Measurements from ENCODE around the gene KIF5C. TPM values are rescaled to one million over a fixed set of nuclear protein-coding genes. Genes with fewer than 3 reads are reported as not detected.

KIF5C gene
- total RNA-seq, 1 donor from 2014 or later = not detected

DNA sequence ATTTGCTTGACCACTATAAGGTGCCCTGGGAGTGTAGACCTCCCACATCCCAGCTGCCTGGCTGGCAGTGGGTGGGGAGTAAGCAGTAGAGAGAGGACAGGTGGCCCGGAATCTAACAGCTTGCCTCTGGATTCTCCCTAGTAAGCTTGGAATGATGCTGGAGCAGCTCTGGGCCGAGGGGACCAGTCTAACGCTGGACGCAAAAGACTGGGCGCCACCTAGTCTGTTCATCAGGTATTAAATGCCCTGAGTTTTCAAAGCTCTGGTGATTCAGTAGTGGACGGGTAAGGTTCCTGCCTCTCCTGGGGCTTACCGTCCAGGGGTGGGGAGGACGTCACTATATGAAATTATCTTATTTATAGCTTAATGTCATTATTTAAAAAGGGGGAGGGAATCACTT, 162.8 kb downstream of the KIF5C start:
- peak overlapping the region; percentile 53 for H3K4me3 ChIP-seq (ENCODE audit: low read depth, low read length)
- H3K27me3 ChIP-seq (ENCODE audit: control insufficient read depth, insufficient read depth, low read length) = no peaks in the 10 kb centered on the region
- FAIRE-seq = no peak
- peak; percentile 60 for DNase-seq (ENCODE audit: low read depth)
- no peaks in the 10 kb centered on the region for H3K36me3 ChIP-seq (ENCODE audit: control insufficient read depth, insufficient read depth, low read length)
- TF ChIP-seq, protein P1, sequence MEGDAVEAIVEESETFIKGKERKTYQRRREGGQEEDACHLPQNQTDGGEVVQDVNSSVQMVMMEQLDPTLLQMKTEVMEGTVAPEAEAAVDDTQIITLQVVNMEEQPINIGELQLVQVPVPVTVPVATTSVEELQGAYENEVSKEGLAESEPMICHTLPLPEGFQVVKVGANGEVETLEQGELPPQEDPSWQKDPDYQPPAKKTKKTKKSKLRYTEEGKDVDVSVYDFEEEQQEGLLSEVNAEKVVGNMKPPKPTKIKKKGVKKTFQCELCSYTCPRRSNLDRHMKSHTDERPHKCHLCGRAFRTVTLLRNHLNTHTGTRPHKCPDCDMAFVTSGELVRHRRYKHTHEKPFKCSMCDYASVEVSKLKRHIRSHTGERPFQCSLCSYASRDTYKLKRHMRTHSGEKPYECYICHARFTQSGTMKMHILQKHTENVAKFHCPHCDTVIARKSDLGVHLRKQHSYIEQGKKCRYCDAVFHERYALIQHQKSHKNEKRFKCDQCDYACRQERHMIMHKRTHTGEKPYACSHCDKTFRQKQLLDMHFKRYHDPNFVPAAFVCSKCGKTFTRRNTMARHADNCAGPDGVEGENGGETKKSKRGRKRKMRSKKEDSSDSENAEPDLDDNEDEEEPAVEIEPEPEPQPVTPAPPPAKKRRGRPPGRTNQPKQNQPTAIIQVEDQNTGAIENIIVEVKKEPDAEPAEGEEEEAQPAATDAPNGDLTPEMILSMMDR (IDR thresholded peaks at IDR 0.05; ENCODE audit: insufficient read depth, low read length, severe bottlenecking) = peak; percentile 42

DNA sequence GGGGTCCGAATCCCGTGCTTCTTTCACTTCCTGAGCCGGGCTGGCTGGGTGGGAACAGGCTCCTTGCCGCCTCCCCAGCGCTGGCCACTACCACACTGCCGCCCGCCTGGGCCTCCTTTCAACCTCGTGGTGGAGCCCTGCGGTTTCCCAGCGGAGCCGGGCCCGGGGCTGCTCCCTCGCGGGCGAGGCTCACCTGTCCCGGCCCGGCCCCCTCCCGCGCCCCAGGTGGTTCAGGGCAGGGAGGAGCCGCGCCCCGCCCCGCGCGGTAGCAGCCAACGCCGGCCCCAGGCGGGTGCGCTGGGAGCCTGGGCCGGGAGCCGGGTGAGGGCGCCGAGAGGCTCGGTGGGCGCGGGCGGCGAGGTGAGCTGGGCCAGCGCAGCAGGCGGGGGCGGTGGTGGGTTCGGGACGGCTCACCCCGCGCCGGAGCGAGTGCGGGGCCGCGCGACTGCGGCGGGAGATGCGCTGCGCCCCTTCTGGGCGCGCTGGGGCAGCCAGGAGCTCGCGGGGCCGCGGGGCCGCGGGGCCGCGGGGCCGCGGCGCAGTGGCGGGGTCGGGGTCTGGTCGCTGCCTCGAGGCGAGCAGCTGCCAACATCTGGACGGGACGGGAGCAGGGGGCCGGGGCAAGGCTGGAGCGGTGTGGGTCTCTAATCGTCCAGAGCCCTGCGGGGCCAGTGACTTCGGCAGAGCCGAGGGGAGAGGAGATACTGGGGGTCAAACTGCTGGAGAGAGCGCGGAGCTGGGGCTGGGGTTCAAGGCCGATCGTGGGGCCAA, 163.6 kb downstream of the KIF5C start, which contains the start of gene LYPD6B:
LYPD6B (plus strand) TSS at position 258 of the 771 bp plus-strand sequence. CDS start 92,250 bp downstream, outside the sequence.
- Histone ChIP-seq H3K27me3 (ENCODE audit: control insufficient read depth, insufficient read depth, low read length) (no peaks in the 10 kb centered on the region), H3K36me3 (ENCODE audit: control insufficient read depth, insufficient read depth, low read length) (no peaks in the 10 kb centered on the region), H3K4me3 (ENCODE audit: low read depth, low read length) (peak within 1 kb of the TSS; percentile 53)
- DNase-seq (ENCODE audit: low read depth) = no peak
- FAIRE-seq = no peak
- TF ChIP-seq, protein P1 (IDR thresholded peaks at IDR 0.05; ENCODE audit: insufficient read depth, low read length, severe bottlenecking) = no peak

DNA sequence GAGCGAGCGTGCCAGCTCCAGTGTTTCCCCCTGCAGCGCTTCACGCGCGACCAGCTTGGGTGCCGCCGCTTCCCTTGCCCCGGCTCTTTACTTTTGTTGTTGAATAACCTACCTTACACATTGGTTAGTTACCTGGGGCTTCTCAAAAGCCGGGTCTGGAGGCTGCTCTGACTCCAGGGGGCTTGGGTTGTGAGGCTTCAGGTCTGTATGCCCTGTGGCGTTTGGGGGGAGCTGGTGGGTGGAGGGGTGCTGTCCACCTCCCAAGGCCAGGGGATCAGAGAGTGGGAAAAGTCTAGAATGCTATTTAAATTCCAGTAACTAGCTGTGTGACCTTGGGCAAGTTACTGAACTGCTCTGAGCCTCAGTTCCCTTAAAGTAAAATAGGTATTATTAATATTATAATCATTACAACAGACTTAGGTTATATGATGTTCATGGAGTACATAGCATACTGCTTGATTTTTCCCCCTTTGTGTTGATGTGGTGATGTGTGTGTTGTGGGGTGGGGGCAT, 164.2 kb downstream of the KIF5C start:
- H3K27me3 ChIP-seq (ENCODE audit: control insufficient read depth, insufficient read depth, low read length) = no peaks in the 10 kb centered on the region
- TF ChIP-seq, protein P1 (IDR thresholded peaks at IDR 0.05; ENCODE audit: insufficient read depth, low read length, severe bottlenecking) = no peak
- FAIRE-seq (no peak), DNase-seq (ENCODE audit: low read depth) (no peak)
- H3K4me3 ChIP-seq (ENCODE audit: low read depth, low read length) = peak overlapping the region; percentile 53
- no peaks in the 10 kb centered on the region for H3K36me3 ChIP-seq (ENCODE audit: control insufficient read depth, insufficient read depth, low read length)

DNA sequence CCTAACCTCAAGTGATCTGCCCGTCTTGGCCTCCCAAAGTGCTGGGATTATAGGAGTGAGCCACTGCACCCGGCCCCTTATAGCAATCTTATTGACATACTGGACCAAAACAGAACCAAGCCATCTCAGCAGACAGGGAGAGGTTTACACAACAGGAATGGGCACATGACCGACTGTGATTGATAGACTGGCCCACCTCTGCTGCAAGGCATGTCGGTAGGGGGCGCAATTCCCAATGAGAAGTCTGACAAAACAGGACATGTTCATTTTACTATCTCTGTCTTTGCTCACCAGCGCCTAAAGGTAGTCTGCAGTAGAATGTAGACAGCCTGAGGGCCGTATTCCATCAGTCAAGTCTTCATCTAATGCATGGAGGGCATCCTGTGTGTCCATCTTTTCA, 165.4 kb downstream of the KIF5C start:
- no peaks in the 10 kb centered on the region for H3K36me3 ChIP-seq (ENCODE audit: control insufficient read depth, insufficient read depth, low read length)
- no peak for FAIRE-seq
- TF ChIP-seq, protein P1 (IDR thresholded peaks at IDR 0.05; ENCODE audit: insufficient read depth, low read length, severe bottlenecking) = peak; percentile 62

DNA sequence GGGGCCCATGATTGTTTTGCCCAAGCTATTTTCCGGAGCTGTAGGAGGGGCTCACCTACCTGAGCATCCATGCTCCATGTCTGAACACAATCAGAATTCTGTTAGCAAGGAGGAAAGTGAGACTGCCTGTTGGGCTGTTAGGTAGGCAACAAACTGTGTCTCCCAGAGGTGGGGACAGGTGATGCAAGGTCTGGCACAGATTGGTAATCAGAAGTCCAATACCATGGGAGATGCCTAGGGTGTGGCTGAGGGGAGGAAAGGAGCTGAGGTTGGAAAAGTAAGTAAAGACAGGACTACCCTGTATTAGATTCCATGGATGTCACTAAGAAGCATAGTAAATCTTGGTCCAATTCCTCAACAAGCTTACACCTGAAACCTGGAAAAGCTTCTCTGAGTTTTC, 166.5 kb downstream of the KIF5C start:
- TF ChIP-seq, protein P1 (IDR thresholded peaks at IDR 0.05; ENCODE audit: insufficient read depth, low read length, severe bottlenecking) = no peak
- Histone ChIP-seq H3K4me3 (ENCODE audit: low read depth, low read length) (no peak overlapping the region), H3K36me3 (ENCODE audit: control insufficient read depth, insufficient read depth, low read length) (no peaks in the 10 kb centered on the region), H3K27me3 (ENCODE audit: control insufficient read depth, insufficient read depth, low read length) (no peaks in the 10 kb centered on the region)
- DNase-seq (ENCODE audit: low read depth) (no peak), FAIRE-seq (no peak)

More for the DNA sequence above, 165.4 kb downstream of the KIF5C start:
- H3K27me3 ChIP-seq (ENCODE audit: control insufficient read depth, insufficient read depth, low read length) = no peaks in the 10 kb centered on the region
- no peak for DNase-seq (ENCODE audit: low read depth)
- no peak overlapping the region for H3K4me3 ChIP-seq (ENCODE audit: low read depth, low read length)
